Embryonic facial prominence (tissue), 1 donor: Measurements from ENCODE around the gene PRRX2.

ENCODE experiments used
- DNase-seq: peaks from one replicate; pipeline ENCODE4 v3.0.0-alpha.2; 2016; ENCODE audit errors: extremely low spot score

PRRX2 gene

GRCh38 chr9:129677456-129677855, 12.0 kb downstream of the PRRX2 start:
- no peak for DNase-seq

- DNase-seq, result no peak
These were observed 13.4 kb downstream of the PRRX2 start for GRCh38 chr9:129678844-129679243.

GRCh38 chr9:129679537-129679936, 14.1 kb downstream of the PRRX2 start:
- DNase-seq, result no peak

GRCh38 chr9:129681924-129682323, 16.5 kb downstream of the PRRX2 start:
- DNase-seq, result no peak

GRCh38 chr9:129682381-129682780, 16.9 kb downstream of the PRRX2 start:
- DNase-seq, result no peak

GRCh38 chr9:129685220-129685932, 19.9 kb downstream of the PRRX2 start:
- no peak for DNase-seq

- no peak for DNase-seq
These were observed 20.4 kb downstream of the PRRX2 start for GRCh38 chr9:129685933-129686259.

GRCh38 chr9:129686736-129687135, 21.3 kb downstream of the PRRX2 start:
- DNase-seq, result no peak

- no peak for DNase-seq
These were observed 21.9 kb downstream of the PRRX2 start for GRCh38 chr9:129687391-129687790.

GRCh38 chr9:129688285-129689043, 23.0 kb downstream of the PRRX2 start:
- DNase-seq, result no peak

GRCh38 chr9:129692534-129692933, 27.1 kb downstream of the PRRX2 start:
- no peak for DNase-seq

GRCh38 chr9:129693741-129694140, 28.3 kb downstream of the PRRX2 start:
- no peak for DNase-seq

- no peak for DNase-seq
These were observed 28.8 kb downstream of the PRRX2 start for GRCh38 chr9:129694243-129694646.

- no peak for DNase-seq
These were observed 30.4 kb downstream of the PRRX2 start for GRCh38 chr9:129695870-129696269.

- peak; percentile 53 for DNase-seq
These were observed 31.7 kb downstream of the PRRX2 start for GRCh38 chr9:129696944-129697655.

- peak; percentile 44 for DNase-seq
These were observed 32.3 kb downstream of the PRRX2 start for GRCh38 chr9:129697656-129698253.

- DNase-seq, result no peak
These were observed 32.9 kb downstream of the PRRX2 start for GRCh38 chr9:129698254-129698757.

GRCh38 chr9:129701054-129701453, 35.6 kb downstream of the PRRX2 start:
- DNase-seq, result no peak

- no peak for DNase-seq
These were observed 36.1 kb downstream of the PRRX2 start for GRCh38 chr9:129701549-129701948.

GRCh38 chr9:129702589-129703520, 37.4 kb downstream of the PRRX2 start:
- DNase-seq, result no peak
